C4-2B (cell line): Measurements from ENCODE around the gene HAO2.

Experiments used
- ZFX ChIP-seq: fragments of 450-650 bp; IDR thresholded peaks from 2 replicates; pipeline ENCODE4 v1.6.1; 2017
- TF ChIP-seq, protein P1 (sequence below): fragments of 450-650 bp; conservative IDR thresholded peaks from 2 replicates; pipeline ENCODE4 v1.5.1; 2017; ENCODE audit warnings: mild to moderate bottlenecking

DNA sequence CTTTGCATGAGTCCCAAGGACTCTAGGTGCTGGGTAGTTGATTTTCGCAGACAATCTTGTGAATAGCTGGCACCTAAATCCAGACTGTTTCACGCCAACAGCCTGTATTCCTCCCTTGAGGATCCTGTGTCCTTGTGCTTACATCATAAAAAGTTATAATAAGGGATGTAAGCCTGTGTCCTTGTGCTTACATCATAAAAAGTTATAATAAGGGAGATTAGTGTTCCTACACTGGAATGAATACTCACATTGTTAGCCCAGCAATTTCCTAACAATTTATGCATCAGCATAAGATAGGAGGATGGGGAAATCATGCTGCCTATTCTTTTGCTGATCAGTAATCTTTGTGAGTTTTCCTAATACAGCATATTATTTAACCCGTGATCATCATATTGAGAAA lies 42.4 kb downstream of the HAO2 start:
- TF ChIP-seq, protein P1, sequence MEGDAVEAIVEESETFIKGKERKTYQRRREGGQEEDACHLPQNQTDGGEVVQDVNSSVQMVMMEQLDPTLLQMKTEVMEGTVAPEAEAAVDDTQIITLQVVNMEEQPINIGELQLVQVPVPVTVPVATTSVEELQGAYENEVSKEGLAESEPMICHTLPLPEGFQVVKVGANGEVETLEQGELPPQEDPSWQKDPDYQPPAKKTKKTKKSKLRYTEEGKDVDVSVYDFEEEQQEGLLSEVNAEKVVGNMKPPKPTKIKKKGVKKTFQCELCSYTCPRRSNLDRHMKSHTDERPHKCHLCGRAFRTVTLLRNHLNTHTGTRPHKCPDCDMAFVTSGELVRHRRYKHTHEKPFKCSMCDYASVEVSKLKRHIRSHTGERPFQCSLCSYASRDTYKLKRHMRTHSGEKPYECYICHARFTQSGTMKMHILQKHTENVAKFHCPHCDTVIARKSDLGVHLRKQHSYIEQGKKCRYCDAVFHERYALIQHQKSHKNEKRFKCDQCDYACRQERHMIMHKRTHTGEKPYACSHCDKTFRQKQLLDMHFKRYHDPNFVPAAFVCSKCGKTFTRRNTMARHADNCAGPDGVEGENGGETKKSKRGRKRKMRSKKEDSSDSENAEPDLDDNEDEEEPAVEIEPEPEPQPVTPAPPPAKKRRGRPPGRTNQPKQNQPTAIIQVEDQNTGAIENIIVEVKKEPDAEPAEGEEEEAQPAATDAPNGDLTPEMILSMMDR, result no peak
- TF ChIP-seq ZFX, result no peak
